Fibroblast of mammary gland (primary cell): ENCODE data around the gene SESN3.

Experiments used
- DNase-seq: peaks from one replicate; pipeline ENCODE4 v3.0.0-alpha.2; 2010; ENCODE audit warnings: low read depth
- H3K4me3 ChIP-seq: 2 replicates; pipeline ENCODE4 v1.5.1; 2011; ENCODE audit warnings: low read depth, mild to moderate bottlenecking, low read length, moderate library complexity; ENCODE audit not compliant: control insufficient read depth
- CTCF ChIP-seq: conservative IDR thresholded peaks from 2 replicates; pipeline ENCODE4 v1.5.1; 2011; ENCODE audit warnings: low read depth, low read length, inconsistent platforms; ENCODE audit not compliant: control insufficient read depth, insufficient read depth

Gene SESN3

GRCh38 chr11:95248666-95249467 is 17.9 kb upstream of the SESN3 start:
- DNase-seq = no peak
- H3K4me3 ChIP-seq = no peak overlapping the region
- no peak for TF ChIP-seq CTCF

GRCh38 chr11:95247883-95248282 is 16.9 kb upstream of the SESN3 start:
- DNase-seq = no peak
- no peak for TF ChIP-seq CTCF
- no peak overlapping the region for H3K4me3 ChIP-seq

GRCh38 chr11:95247127-95247684 is 16.2 kb upstream of the SESN3 start:
- TF ChIP-seq CTCF = no peak
- H3K4me3 ChIP-seq = no peak overlapping the region
- no peak for DNase-seq

- no peak for DNase-seq
- TF ChIP-seq CTCF = no peak
- no peak overlapping the region for H3K4me3 ChIP-seq
These were observed 14.6 kb upstream of the SESN3 start for GRCh38 chr11:95245581-95245980.

- DNase-seq = peak; percentile 72
- TF ChIP-seq CTCF = no peak
- no peak overlapping the region for H3K4me3 ChIP-seq
These were observed 14.0 kb upstream of the SESN3 start for GRCh38 chr11:95245038-95245437.

- DNase-seq = no peak
- no peak overlapping the region for H3K4me3 ChIP-seq
- no peak for TF ChIP-seq CTCF
These were observed 12.7 kb upstream of the SESN3 start for GRCh38 chr11:95243673-95244072.
